K562 treated with DMSO at 1 percent for 12 hours (cell line): ENCODE data around the gene DEFB124. TPM values are rescaled to one million over a fixed set of nuclear protein-coding genes. Genes with fewer than 3 reads are reported as not detected.

Source experiments
- total RNA-seq: library from RNA; unstranded; fragments of 300-600 nt; gene quantifications from 2 replicates; pipeline ENCODE4 v1.2.3, GENCODE V29; 2022; ENCODE audit not compliant: insufficient read depth

Gene DEFB124
- total RNA-seq, result not detected in 2 replicates

GRCh38 chr20:31474758-31475427 is at the start of gene DEFB124, which contains the start of gene REM1:
Gene DEFB124 (minus strand): TSS chr20:31475127. CDS start chr20:31473013, 2,114 bp downstream.
Gene REM1 (plus strand): TSS chr20:31475288. CDS start chr20:31476446, 1,158 bp downstream.

GRCh38 chr20:31514154-31515071 is 39.5 kb upstream of the DEFB124 start, which contains the start of gene HM13:
Gene HM13 (plus strand): TSS chr20:31514442. CDS start chr20:31514552, 110 bp downstream.

GRCh38 chr20:31440012-31440659 is 34.8 kb downstream of the DEFB124 start, which contains the start of gene DEFB123:
Gene DEFB123 (plus strand): TSS chr20:31440632. CDS start chr20:31440699, 67 bp downstream.

Other genes starting within 250 kb of the DEFB124 start
- gene DEFB115, start 217.5 kb downstream of the DEFB124 start, total RNA-seq, result not detected in 2 replicates
- not detected in 2 replicates for gene DEFB116, start 166.5 kb downstream of the DEFB124 start, total RNA-seq
- gene DEFB118, start 106.5 kb downstream of the DEFB124 start, total RNA-seq, result not detected in 2 replicates
- gene DEFB119, start 84.5 kb downstream of the DEFB124 start, total RNA-seq, result not detected in 2 replicates
- not detected in 2 replicates for gene DEFB121, start 68.9 kb downstream of the DEFB124 start, total RNA-seq
- not detected in 2 replicates for gene DEFB123, start 34.5 kb downstream of the DEFB124 start, total RNA-seq
- not detected in 2 replicates for gene REM1, start 161 bp upstream of the DEFB124 start, total RNA-seq
- gene HM13, start 39.3 kb upstream of the DEFB124 start, total RNA-seq, result 130 and 166 TPM in 2 replicates
- gene ID1, start 130.2 kb upstream of the DEFB124 start, total RNA-seq, result 356 and 417 TPM in 2 replicates
- gene COX4I2, start 162.8 kb upstream of the DEFB124 start, total RNA-seq, result not detected in 2 replicates
- gene BCL2L1, start 247.7 kb upstream of the DEFB124 start, total RNA-seq, result 116 and 154 TPM in 2 replicates